ENCODE measurements around the gene MRPL24.

DNA sequence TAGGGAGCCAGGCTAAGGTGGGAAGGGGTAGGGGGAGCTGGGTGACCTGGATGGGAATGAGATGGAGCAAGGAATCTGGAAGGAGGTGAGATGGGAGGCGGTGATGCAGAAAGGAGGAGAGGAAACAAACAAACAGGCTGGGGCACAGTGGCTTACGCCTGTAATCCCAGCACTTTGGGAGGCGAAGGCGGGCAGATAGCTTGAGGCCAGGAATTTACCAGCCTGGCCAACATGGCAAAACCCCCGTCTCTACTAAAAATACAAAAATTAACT is 46.3 kb downstream of the MRPL24 start:
- no peak for TF ChIP-seq CTCF (IDR thresholded peaks at IDR 0.05)
- no peak for TF ChIP-seq POLR2AphosphoS5 (IDR thresholded peaks at IDR 0.05)
- TF ChIP-seq EP300 (IDR thresholded peaks at IDR 0.05) = no peak
- no peak for TF ChIP-seq POLR2A (IDR thresholded peaks at IDR 0.05)
